GM13976 (cell line): ENCODE measurements around the gene FMNL2.

Experiments used
- DNase-seq: peaks from one replicate; pipeline ENCODE4 v3.0.0; 2012; ENCODE audit warnings: low spot score
- in situ Hi-C: fragments of 300-500 bp; cut with MboI; formaldehyde crosslinking; loops from one replicate; pipeline ENCODE4 v1.12.0; 2022; ENCODE audit warnings: low sequenced_read_pairs, mixed read lengths, inconsistent platforms; ENCODE audit not compliant: unreplicated experiment
- TF ChIP-seq, protein P1 (sequence below): IDR thresholded peaks from 2 replicates; pipeline ENCODE4 v1.5.1; 2012; ENCODE audit warnings: borderline replicate concordance, mild to moderate bottlenecking; ENCODE audit not compliant: insufficient read depth; ENCODE audit errors: extremely low read depth, missing control alignments, control extremely low read depth

Gene FMNL2

DNA sequence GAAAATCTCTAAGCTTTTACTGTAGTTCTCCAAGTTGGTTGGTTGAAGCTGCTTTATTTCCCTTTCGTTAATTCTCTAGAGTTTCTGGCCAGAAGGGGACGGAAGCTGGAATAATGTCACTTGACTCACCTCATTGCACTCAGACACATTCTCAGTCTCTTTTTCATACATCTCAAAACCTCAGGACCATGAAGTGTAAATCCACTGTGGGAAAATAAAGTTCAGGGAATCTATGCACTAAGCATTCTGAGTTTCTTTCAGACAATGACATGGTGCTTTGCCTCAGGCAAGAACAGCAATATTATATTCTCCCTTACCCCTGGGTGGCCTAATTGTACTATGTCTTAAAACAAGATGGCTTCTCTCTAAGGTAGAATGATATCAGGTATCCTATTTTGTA lies 214.4 kb downstream of the FMNL2 start:
- in situ Hi-C loops = no loop called here
- DNase-seq = no peak
- TF ChIP-seq, protein P1, sequence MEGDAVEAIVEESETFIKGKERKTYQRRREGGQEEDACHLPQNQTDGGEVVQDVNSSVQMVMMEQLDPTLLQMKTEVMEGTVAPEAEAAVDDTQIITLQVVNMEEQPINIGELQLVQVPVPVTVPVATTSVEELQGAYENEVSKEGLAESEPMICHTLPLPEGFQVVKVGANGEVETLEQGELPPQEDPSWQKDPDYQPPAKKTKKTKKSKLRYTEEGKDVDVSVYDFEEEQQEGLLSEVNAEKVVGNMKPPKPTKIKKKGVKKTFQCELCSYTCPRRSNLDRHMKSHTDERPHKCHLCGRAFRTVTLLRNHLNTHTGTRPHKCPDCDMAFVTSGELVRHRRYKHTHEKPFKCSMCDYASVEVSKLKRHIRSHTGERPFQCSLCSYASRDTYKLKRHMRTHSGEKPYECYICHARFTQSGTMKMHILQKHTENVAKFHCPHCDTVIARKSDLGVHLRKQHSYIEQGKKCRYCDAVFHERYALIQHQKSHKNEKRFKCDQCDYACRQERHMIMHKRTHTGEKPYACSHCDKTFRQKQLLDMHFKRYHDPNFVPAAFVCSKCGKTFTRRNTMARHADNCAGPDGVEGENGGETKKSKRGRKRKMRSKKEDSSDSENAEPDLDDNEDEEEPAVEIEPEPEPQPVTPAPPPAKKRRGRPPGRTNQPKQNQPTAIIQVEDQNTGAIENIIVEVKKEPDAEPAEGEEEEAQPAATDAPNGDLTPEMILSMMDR = no peak

GRCh38 chr2:152550386-152550785 lies 215.4 kb downstream of the FMNL2 start:
- in situ Hi-C loops = no loop called here
- TF ChIP-seq, protein P1 = no peak

GRCh38 chr2:152552888-152553287 lies 217.9 kb downstream of the FMNL2 start:
- in situ Hi-C loops = no loop called here
- no peak for DNase-seq
- TF ChIP-seq, protein P1 = no peak

More at GRCh38 chr2:152550386-152550785, 215.4 kb downstream of the FMNL2 start:
- no peak for DNase-seq

GRCh38 chr2:152553518-152553917 lies 218.5 kb downstream of the FMNL2 start:
- in situ Hi-C loops = no loop called here
- TF ChIP-seq, protein P1 = no peak
- no peak for DNase-seq

DNA sequence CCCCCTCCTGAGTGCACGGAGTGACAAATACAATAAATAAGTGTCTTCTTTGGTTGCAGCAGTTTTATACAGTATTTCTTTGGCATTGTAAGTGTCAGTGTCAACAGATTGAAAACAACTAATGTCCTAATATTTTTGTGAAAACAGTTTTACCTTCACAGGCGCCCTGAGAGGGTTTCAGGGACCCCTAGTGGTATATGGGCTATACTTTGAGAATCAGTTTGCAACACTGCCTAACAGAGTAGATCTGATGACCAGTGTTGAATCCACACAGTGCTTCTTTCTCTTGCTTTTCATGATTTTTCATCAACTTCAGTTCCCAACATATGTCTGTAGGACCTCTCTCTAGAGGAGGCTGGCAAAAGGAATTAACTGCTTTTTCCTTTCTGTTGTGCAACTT lies 220.1 kb downstream of the FMNL2 start:
- in situ Hi-C loops = no loop called here
- DNase-seq = no peak
- TF ChIP-seq, protein P1 = no peak

DNA sequence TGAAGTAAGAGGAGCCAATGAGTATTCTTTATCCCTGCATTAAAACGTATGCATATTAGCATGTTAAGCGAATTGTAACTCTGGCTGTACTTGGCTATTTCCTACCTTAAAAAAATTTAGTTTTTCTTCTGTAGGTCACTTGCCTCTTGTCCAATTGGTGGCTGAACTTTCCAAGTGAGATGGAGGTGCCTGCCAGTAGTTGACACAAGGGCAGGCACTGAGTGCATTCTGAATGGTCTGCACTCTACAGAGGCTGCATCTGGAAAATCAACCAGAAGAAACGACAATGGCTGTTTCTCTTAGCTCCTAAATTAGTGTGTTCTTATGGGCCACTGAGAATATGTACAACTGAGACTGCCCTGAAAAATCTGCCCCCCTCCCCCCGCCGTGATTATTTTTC lies 221.5 kb downstream of the FMNL2 start:
- TF ChIP-seq, protein P1 = no peak
- in situ Hi-C loops = no loop called here
- DNase-seq = no peak

DNA sequence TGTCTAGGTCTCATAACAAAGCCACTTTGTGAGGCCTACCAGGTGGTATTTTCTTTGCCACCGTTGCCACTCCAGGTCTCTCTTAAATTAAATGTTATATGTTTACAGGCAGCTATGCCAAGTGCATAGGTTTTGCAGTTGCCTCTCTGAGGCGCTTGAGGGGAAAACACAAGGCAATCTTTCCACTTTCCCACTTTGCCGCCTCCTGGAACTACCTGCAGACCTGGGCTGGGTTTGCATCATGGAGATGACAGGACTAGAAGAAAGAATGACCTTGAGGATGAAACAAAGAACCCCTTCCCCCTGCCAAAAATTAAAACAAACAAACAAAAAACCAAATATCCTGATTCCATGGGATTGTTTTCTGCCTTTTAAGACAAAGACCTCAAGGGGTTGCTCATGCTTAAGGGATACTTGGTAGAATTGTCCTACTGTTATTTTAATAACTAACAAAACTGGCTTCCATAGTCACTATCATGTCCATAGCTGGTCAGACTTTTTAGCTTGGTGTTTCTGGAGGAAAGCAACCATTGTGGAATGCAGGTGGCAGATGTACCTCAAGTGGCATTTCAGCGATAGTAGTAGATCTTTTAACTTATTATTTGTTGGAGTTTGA lies 222.4 kb downstream of the FMNL2 start:
- TF ChIP-seq, protein P1 = no peak
- in situ Hi-C loops = no loop called here
- DNase-seq = no peak
